Measurements from ENCODE around the gene L3MBTL4. TPM values are rescaled to one million over a fixed set of nuclear protein-coding genes. Genes with fewer than 3 reads are reported as not detected.

The L3MBTL4 gene
- total RNA-seq, 1 donor from 2014 or later = not detected

DNA sequence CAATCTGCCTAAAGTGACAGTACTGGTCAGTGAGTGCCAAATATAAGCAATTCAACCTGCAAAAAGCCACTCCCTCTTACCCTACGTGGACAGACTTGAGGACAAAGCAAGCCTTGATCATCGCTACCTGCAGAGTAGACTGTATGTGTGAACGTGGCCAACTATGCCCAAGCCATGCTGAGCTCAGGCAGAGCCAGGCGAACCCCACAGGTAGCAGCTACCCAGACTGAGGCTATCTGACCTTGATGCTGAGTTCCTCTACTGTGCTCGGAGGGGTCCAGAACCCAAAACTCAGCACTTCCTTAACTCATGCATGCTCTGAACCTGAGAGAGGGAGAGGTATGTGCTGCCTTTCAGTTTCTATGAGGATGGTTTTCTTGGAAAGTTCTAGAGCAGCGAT is 455.9 kb downstream of the L3MBTL4 start:
- no peak for TF ChIP-seq CTCF (IDR thresholded peaks at IDR 0.05)
- Histone ChIP-seq H3K9me3 (no peaks in the 10 kb centered on the region), H3K4me3 (no peak overlapping the region), H3K4me1 (no peaks in the 10 kb centered on the region), H3K36me3 (no peaks in the 10 kb centered on the region), H3K27me3 (no peaks in the 10 kb centered on the region), H3K27ac (no peak overlapping the region)
- intact Hi-C loops (cut with DNase I) = no loop called here
- no peak for DNase-seq (ENCODE audit: low spot score in 2 of 2)

DNA sequence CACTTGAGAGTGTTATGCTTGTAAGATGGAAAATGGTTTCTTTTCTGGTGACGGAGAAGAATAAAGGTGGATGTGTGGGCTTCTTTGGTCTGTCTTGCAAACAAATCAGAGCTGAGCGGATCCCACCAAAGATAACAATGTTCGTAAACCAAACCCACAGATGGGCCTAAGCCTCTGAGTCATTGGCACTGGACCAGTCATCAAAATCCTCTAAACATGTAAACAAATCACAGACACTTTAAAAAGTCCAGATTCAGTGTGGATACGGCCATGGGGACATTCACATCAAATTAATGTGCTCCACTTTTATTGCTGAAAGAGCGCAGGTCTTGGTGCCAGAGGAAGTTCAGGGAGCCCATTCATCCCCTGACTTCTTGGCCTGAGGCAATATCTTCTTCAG is 458.9 kb downstream of the L3MBTL4 start:
- Histone ChIP-seq H3K27me3 (no peaks in the 10 kb centered on the region), H3K27ac (no peak overlapping the region), H3K9me3 (no peaks in the 10 kb centered on the region), H3K4me1 (no peaks in the 10 kb centered on the region), H3K4me3 (no peak overlapping the region), H3K36me3 (no peaks in the 10 kb centered on the region)
- no peak for DNase-seq (ENCODE audit: low spot score in 2 of 2)
- intact Hi-C loops (cut with DNase I) = no loop called here
- no peak for TF ChIP-seq CTCF (IDR thresholded peaks at IDR 0.05)

- H3K27me3 ChIP-seq = no peaks in the 10 kb centered on the region
- H3K4me1 ChIP-seq = no peaks in the 10 kb centered on the region
- H3K27ac ChIP-seq = no peak overlapping the region
- DNase-seq (ENCODE audit: low spot score in 2 of 2) = no peak
- no peaks in the 10 kb centered on the region for H3K9me3 ChIP-seq
- no peak overlapping the region for H3K4me3 ChIP-seq
- H3K36me3 ChIP-seq = no peaks in the 10 kb centered on the region
- no peak for TF ChIP-seq CTCF (IDR thresholded peaks at IDR 0.05)
- intact Hi-C loops (cut with DNase I) = no loop called here
Observed at GRCh38 chr18:5951515-5952091, 463.1 kb downstream of the L3MBTL4 start.

GRCh38 chr18:5948781-5949180 is 465.9 kb downstream of the L3MBTL4 start:
- intact Hi-C loops (cut with DNase I) = no loop called here
- H3K27ac ChIP-seq = no peak overlapping the region
- no peak overlapping the region for H3K4me3 ChIP-seq
- TF ChIP-seq CTCF (IDR thresholded peaks at IDR 0.05) = no peak
- H3K27me3 ChIP-seq = no peaks in the 10 kb centered on the region
- no peaks in the 10 kb centered on the region for H3K9me3 ChIP-seq
- no peaks in the 10 kb centered on the region for H3K36me3 ChIP-seq
- H3K4me1 ChIP-seq = no peaks in the 10 kb centered on the region
- no peak for DNase-seq (ENCODE audit: low spot score in 2 of 2)

GRCh38 chr18:5948237-5948636 is 466.5 kb downstream of the L3MBTL4 start:
- Histone ChIP-seq H3K27me3 (no peaks in the 10 kb centered on the region), H3K27ac (no peak overlapping the region), H3K9me3 (no peaks in the 10 kb centered on the region), H3K36me3 (no peaks in the 10 kb centered on the region), H3K4me3 (no peak overlapping the region), H3K4me1 (no peaks in the 10 kb centered on the region)
- intact Hi-C loops (cut with DNase I) = no loop called here
- TF ChIP-seq CTCF (IDR thresholded peaks at IDR 0.05) = no peak
- DNase-seq (ENCODE audit: low spot score in 2 of 2) = no peak

DNA sequence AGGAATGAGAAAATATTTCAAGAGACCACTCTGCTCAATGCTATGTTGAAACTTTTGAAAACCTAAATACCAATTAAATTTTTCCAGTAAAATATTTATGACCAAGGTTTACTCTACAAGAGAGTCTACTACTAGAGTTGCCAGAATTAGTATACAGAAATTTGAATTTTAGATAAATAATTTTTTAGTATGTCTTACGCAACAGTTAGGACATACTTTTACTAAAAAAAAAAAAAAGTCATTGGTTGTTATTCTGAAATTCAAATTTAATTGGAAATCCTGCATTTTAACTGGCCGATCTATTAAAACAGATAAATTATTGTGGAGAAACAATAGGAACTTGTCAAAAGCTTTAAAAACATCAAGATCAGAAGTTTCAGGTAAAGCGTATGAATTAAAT is 470.3 kb downstream of the L3MBTL4 start:
- intact Hi-C loops (cut with DNase I) = no loop called here
- no peaks in the 10 kb centered on the region for H3K4me1 ChIP-seq
- H3K27ac ChIP-seq = no peak overlapping the region
- H3K4me3 ChIP-seq = no peak overlapping the region
- H3K36me3 ChIP-seq = no peaks in the 10 kb centered on the region
- no peaks in the 10 kb centered on the region for H3K27me3 ChIP-seq
- TF ChIP-seq CTCF (IDR thresholded peaks at IDR 0.05) = no peak
- no peak for DNase-seq (ENCODE audit: low spot score in 2 of 2)
- H3K9me3 ChIP-seq = no peaks in the 10 kb centered on the region

All from ascending aorta (tissue), 2 donors.